Mucosa of stomach (tissue), 1 donor: ENCODE results near the gene RERE.

Experiments used
- H3K27me3 ChIP-seq: one replicate; pipeline ENCODE4 v1.7.0; 2013; ENCODE audit warnings: mild to moderate bottlenecking, low read length; ENCODE audit not compliant: control insufficient read depth, insufficient read depth
- H3K36me3 ChIP-seq: one replicate; pipeline ENCODE4 v1.7.0; 2013; ENCODE audit warnings: low read length; ENCODE audit not compliant: control insufficient read depth, insufficient read depth
- H3K4me1 ChIP-seq: one replicate; pipeline ENCODE4 v1.7.0; 2013; ENCODE audit warnings: mild to moderate bottlenecking, low read length; ENCODE audit not compliant: control insufficient read depth, insufficient read depth
- H3K4me3 ChIP-seq: one replicate; pipeline ENCODE4 v1.7.0; 2013; ENCODE audit warnings: low read length
- H3K9ac ChIP-seq: one replicate; pipeline ENCODE4 v1.7.0; 2013; ENCODE audit warnings: mild to moderate bottlenecking, low read length, moderate library complexity
- H3K9me3 ChIP-seq: one replicate; pipeline ENCODE4 v1.7.0; 2013; ENCODE audit warnings: mild to moderate bottlenecking, low read length, moderate library complexity; ENCODE audit not compliant: control insufficient read depth
- donor health status: Pancreatic carcinoma.

The RERE gene

GRCh38 chr1:8311068-8311718 lies 506.2 kb downstream of the RERE start:
- no peaks in the 10 kb centered on the region for H3K36me3 ChIP-seq
- no peak overlapping the region for H3K9ac ChIP-seq
- H3K9me3 ChIP-seq, result no peaks in the 10 kb centered on the region
- no peak overlapping the region for H3K4me3 ChIP-seq
- H3K4me1 ChIP-seq, result peaks cover 23% of the 10 kb centered on the region
- H3K27me3 ChIP-seq, result peaks cover 4% of the 10 kb centered on the region

GRCh38 chr1:8307628-8308027 lies 509.8 kb downstream of the RERE start:
- Histone ChIP-seq H3K9me3 (no peaks in the 10 kb centered on the region), H3K9ac (no peak overlapping the region), H3K36me3 (no peaks in the 10 kb centered on the region), H3K4me1 (peaks cover 7% of the 10 kb centered on the region), H3K27me3 (no peaks in the 10 kb centered on the region), H3K4me3 (no peak overlapping the region)

- Histone ChIP-seq H3K27me3 (no peaks in the 10 kb centered on the region), H3K4me1 (no peaks in the 10 kb centered on the region), H3K9me3 (no peaks in the 10 kb centered on the region)
Observed at GRCh38 chr1:8303876-8304275, 513.6 kb downstream of the RERE start.

GRCh38 chr1:8303141-8303540 lies 514.3 kb downstream of the RERE start:
- H3K9me3 ChIP-seq, result no peaks in the 10 kb centered on the region
- no peaks in the 10 kb centered on the region for H3K27me3 ChIP-seq
- no peaks in the 10 kb centered on the region for H3K36me3 ChIP-seq
- no peak overlapping the region for H3K9ac ChIP-seq
- H3K4me1 ChIP-seq, result no peaks in the 10 kb centered on the region
- H3K4me3 ChIP-seq, result no peak overlapping the region

More at GRCh38 chr1:8303876-8304275, 513.6 kb downstream of the RERE start:
- H3K9ac ChIP-seq, result no peak overlapping the region
- no peak overlapping the region for H3K4me3 ChIP-seq
- no peaks in the 10 kb centered on the region for H3K36me3 ChIP-seq
